Psoas muscle (tissue), 8 donors: Measurements from ENCODE around the gene RAB5IF. TPM values are rescaled to one million over a fixed set of nuclear protein-coding genes. Genes with fewer than 3 reads are reported as not detected.

ENCODE experiments used
- ATAC-seq, 4 donors: fragments of 200-7000 bp; cut with Tn5 transposase; one replicate each; pipeline ENCODE4 v1.9.1; 2020; ENCODE audit warnings: moderate library complexity in 3 of 4, mild to moderate bottlenecking in 2 of 4
- DNase-seq, 2 donors: peaks; one replicate each; pipeline ENCODE4 v3.0.0-alpha.2; 2020
- H3K27ac ChIP-seq: fragments of 200-600 bp; one replicate; pipeline ENCODE4 v1.8.0; 2022
- H3K27me3 ChIP-seq, 3 donors: fragments of 200-600 bp in 1 of 3; one replicate each; pipeline versions ENCODE4 v1.6.1 to v1.8.0; 2013 to 2022; ENCODE audit warnings: low read length in 2 of 3, mild to moderate bottlenecking in 2 of 3, moderate library complexity in 1 of 3; ENCODE audit not compliant: insufficient read depth in 3 of 3
- H3K36me3 ChIP-seq, 2 donors: fragments of 200-600 bp in 1 of 2; one replicate each; pipeline versions ENCODE4 v1.6.1 to v1.8.0; 2013 to 2022; ENCODE audit warnings: low read depth in 1 of 2, mild to moderate bottlenecking in 1 of 2, moderate library complexity in 1 of 2; ENCODE audit not compliant: insufficient read depth in 1 of 2
- H3K4me1 ChIP-seq: fragments of 200-600 bp; one replicate; pipeline ENCODE4 v1.8.0; 2022
- H3K4me3 ChIP-seq: fragments of 200-600 bp; one replicate; pipeline ENCODE4 v1.8.0; 2022; ENCODE audit warnings: mild to moderate bottlenecking
- H3K9me3 ChIP-seq: fragments of 200-600 bp; one replicate; pipeline ENCODE4 v1.8.0; 2022
- CTCF ChIP-seq: fragments of 200-600 bp; IDR thresholded peaks from one replicate; pipeline ENCODE4 v1.8.0; 2022; ENCODE audit warnings: antibody characterized with exemption
- WGBS, 3 donors: extraction: QIAGEN DNeasy Blood & Tissue Kit; methylation state at CpG; one replicate each; pipeline versions ENCODE4 v1.1.6 to v1.1.7; 2013; 5-methylcytosine and 5-hydroxymethylcytosine counted together
- intact Hi-C, 2 donors: fragments of 100-400 bp; cut with DNase I; formaldehyde crosslinking; loops; one replicate each; pipeline versions ENCODE4 v1.11.0 to v1.14.2; 2022
- polyA plus RNA-seq, 3 donors: library from polyadenylated mRNA; stranded (reverse); fragments of 200-250 nt; gene quantifications; one replicate each; pipeline ENCODE4 v1.2.3, GENCODE V29; 2013
- total RNA-seq, 4 donors: library from RNA; stranded (reverse); fragmentation: NEBNext Ultra II Directional in 2 of 4; extraction: Animal tissue kit (Norgen Biotek cat#: 25700) in 2 of 4; gene quantifications; one replicate each; pipeline versions ENCODE4 v1.2.1 to v1.2.4, GENCODE V29; 2021 to 2023
- donor health status: healthy with polysubstance abuse.
- donor health status: DM: no; HTN: no; CAD: no; lungs with moderate emphysema.
- donor health status: Bipolar disorder and iron deficiency.
- donor health status: healthy.
- donor health status: DM: yes; HTN: yes; CAD: no.
- donor health status: DM: no; HTN: no; CAD: no.
- donor health status: DM: no; HTN: no; CAD: no.
- donor health status: DM: yes; HTN: yes; CAD: no.

The RAB5IF gene
- total and polyA plus RNA-seq, 7 donors: 77.3 to 585 (median 287) TPM

- H3K27me3 ChIP-seq: no peaks in the 10 kb centered on the region
- TF ChIP-seq CTCF: no peak
- H3K27ac ChIP-seq: no peak overlapping the region
- no peak overlapping the region for H3K4me3 ChIP-seq
- no peaks in the 10 kb centered on the region for H3K9me3 ChIP-seq
- DNase-seq (no peak), ATAC-seq (no peak)
- 77 to 84% (median 82%) methylated on average over 5 of the region's 5 CpGs for WGBS, 3 donors
- peaks cover 20 to 86% of the 10 kb centered on the region in 2 donors for H3K36me3 ChIP-seq
- peaks cover 18% of the 10 kb centered on the region for H3K4me1 ChIP-seq
- intact Hi-C loops: no loop called here
Measured at GRCh38 chr20:36611625-36612024, 6.0 kb downstream of the RAB5IF start.

- ATAC-seq (peak in 2 of 4 donors; percentile 30 to 32), DNase-seq (no peak)
- 58 to 65% (median 60%) methylated on average over 3 of the region's 3 CpGs for WGBS, 3 donors
- Histone ChIP-seq H3K4me1 (peaks cover 3% of the 10 kb centered on the region), H3K27me3 (no peaks in the 10 kb centered on the region), H3K4me3 (no peak overlapping the region), H3K27ac (no peak overlapping the region), H3K36me3 (peaks cover 20 to 69% of the 10 kb centered on the region in 2 donors), H3K9me3 (no peaks in the 10 kb centered on the region)
- TF ChIP-seq CTCF: no peak
- intact Hi-C loops: no loop called here
Measured at GRCh38 chr20:36613974-36614373, 8.4 kb downstream of the RAB5IF start.

GRCh38 chr20:36614781-36615557 lies 9.4 kb downstream of the RAB5IF start:
- ATAC-seq (peak in 1 of 4 donors; percentile 16), DNase-seq (no peak)
- H3K9me3 ChIP-seq: no peaks in the 10 kb centered on the region
- H3K4me1 ChIP-seq: peaks cover 3% of the 10 kb centered on the region
- H3K27me3 ChIP-seq: no peaks in the 10 kb centered on the region
- WGBS, 3 donors: 83 to 87% (median 86%) methylated on average over 14 of the region's 14 CpGs
- no peak overlapping the region for H3K4me3 ChIP-seq
- intact Hi-C loops: no loop called here
- H3K27ac ChIP-seq: no peak overlapping the region
- peaks cover 15 to 60% of the 10 kb centered on the region in 2 donors for H3K36me3 ChIP-seq
- TF ChIP-seq CTCF: no peak

GRCh38 chr20:36620917-36621316 lies 15.3 kb downstream of the RAB5IF start:
- Histone ChIP-seq H3K27me3 (no peaks in the 10 kb centered on the region), H3K4me3 (no peak overlapping the region), H3K27ac (no peak overlapping the region), H3K36me3 (peaks cover under 1 to 2% of the 10 kb centered on the region in 2 donors), H3K9me3 (no peaks in the 10 kb centered on the region), H3K4me1 (no peaks in the 10 kb centered on the region)
- no peak for TF ChIP-seq CTCF
- intact Hi-C loops: no loop called here
- 91 to 97% (median 93%) methylated on average over 5 of the region's 5 CpGs for WGBS, 3 donors
- DNase-seq (no peak), ATAC-seq (no peak)
